WTC11 (cell line): ENCODE results near the gene ANK2. TPM values are rescaled to one million over a fixed set of nuclear protein-coding genes. Genes with fewer than 3 reads are reported as not detected.

ENCODE experiments used
- ATAC-seq: fragments of 200-7000 bp; cut with Tn5 transposase; 2 replicates; pipeline ENCODE4 v1.10.0; 2021; ENCODE audit warnings: mild to moderate bottlenecking, moderate library complexity
- CTCF ChIA-PET: fragments of 300-600 bp; sonication (Branson Sonifier 250); formaldehyde crosslinking; loops from one replicate; lab custom pipeline; 2021; ENCODE audit warnings: antibody characterized with exemption; lab: Charles Lee
- POLR2A ChIA-PET: fragments of 350-600 bp; sonication (Branson Sonifier 250); formaldehyde crosslinking; loops from one replicate; lab custom pipeline; 2021; ENCODE audit warnings: antibody characterized with exemption; lab: Charles Lee
- DNase-seq: peaks from one replicate; pipeline ENCODE4 v3.0.0; 2021; ENCODE audit warnings: low spot score
- H3K27ac Mint-ChIP-seq: 2 replicates; pipeline ENCODE4 v1.8.0; 2021; ENCODE audit warnings: mixed read lengths
- H3K27me3 Mint-ChIP-seq: 2 replicates; pipeline ENCODE4 v1.8.0; 2021; ENCODE audit warnings: low read depth, mild to moderate bottlenecking, moderate library complexity, mixed read lengths
- H3K36me3 Mint-ChIP-seq: 2 replicates; pipeline ENCODE4 v1.8.0; 2021; ENCODE audit warnings: mixed read lengths
- H3K4me1 Mint-ChIP-seq: 2 replicates; pipeline ENCODE4 v1.8.0; 2022; ENCODE audit warnings: mixed read lengths
- H3K4me3 Mint-ChIP-seq: 2 replicates; pipeline ENCODE4 v1.8.0; 2021; ENCODE audit warnings: mild to moderate bottlenecking, moderate library complexity, mixed read lengths
- H3K9me3 Mint-ChIP-seq: 2 replicates; pipeline ENCODE4 v1.8.0; 2021; ENCODE audit warnings: mixed read lengths
- EMX1 ChIP-seq: fragments of 250-450 bp; sonication (Bioruptor Pico); IDR thresholded peaks from 2 replicates; pipeline ENCODE4 v1.8.0; 2021; ENCODE audit warnings: mild to moderate bottlenecking
- ESRRA ChIP-seq: sonication (generic); formaldehyde crosslinking; IDR thresholded peaks from 2 replicates; pipeline ENCODE4 v1.8.1; 2022; ENCODE audit warnings: mild to moderate bottlenecking, missing genetic modification reagents, borderline replicate concordance
- FOXP1 ChIP-seq: sonication (generic); formaldehyde crosslinking; IDR thresholded peaks from 2 replicates; pipeline ENCODE4 v1.8.0; 2022; ENCODE audit warnings: missing genetic modification reagents, mild to moderate bottlenecking, moderate library complexity, borderline replicate concordance
- GABPB1 ChIP-seq: sonication (generic); formaldehyde crosslinking; IDR thresholded peaks from 2 replicates; pipeline ENCODE4 v1.8.1; 2023; ENCODE audit warnings: mild to moderate bottlenecking, missing genetic modification reagents
- GRHL2 ChIP-seq: fragments of 250-450 bp; sonication (Bioruptor Pico); IDR thresholded peaks from 2 replicates; pipeline ENCODE4 v1.8.0; 2022; ENCODE audit warnings: mild to moderate bottlenecking, moderate library complexity; ENCODE audit not compliant: insufficient replicate concordance, severe bottlenecking
- GTF2I ChIP-seq: fragments of 250-450 bp; sonication (Bioruptor Pico); conservative IDR thresholded peaks from 2 replicates; pipeline ENCODE4 v1.4.0; 2021; ENCODE audit warnings: mild to moderate bottlenecking
- NFATC4 ChIP-seq: fragments of 250-450 bp; sonication (Bioruptor Pico); IDR thresholded peaks from 2 replicates; pipeline ENCODE4 v1.9.0; 2021; ENCODE audit warnings: mild to moderate bottlenecking
- NFE2L1 ChIP-seq: sonication (generic); formaldehyde crosslinking; IDR thresholded peaks from 2 replicates; pipeline ENCODE4 v1.8.1; 2023; ENCODE audit warnings: missing genetic modification reagents
- NR1H2 ChIP-seq: sonication (generic); formaldehyde crosslinking; IDR thresholded peaks from 2 replicates; pipeline ENCODE4 v1.9.0; 2021; ENCODE audit warnings: mild to moderate bottlenecking, moderate library complexity, missing genetic modification reagents
- SP1 ChIP-seq: sonication (generic); formaldehyde crosslinking; conservative IDR thresholded peaks from 2 replicates; pipeline ENCODE4 v1.8.1; 2022; ENCODE audit warnings: missing genetic modification reagents
- ZBTB21 ChIP-seq: sonication (generic); formaldehyde crosslinking; IDR thresholded peaks from 2 replicates; pipeline ENCODE4 v1.8.1; 2023; ENCODE audit warnings: mild to moderate bottlenecking, missing genetic modification reagents, borderline replicate concordance
- ZNF121 ChIP-seq: sonication (generic); formaldehyde crosslinking; IDR thresholded peaks from 2 replicates; pipeline ENCODE4 v1.8.0; 2023; ENCODE audit warnings: missing genetic modification reagents
- ZNF138 ChIP-seq: sonication (generic); formaldehyde crosslinking; conservative IDR thresholded peaks from 2 replicates; pipeline ENCODE4 v1.8.1; 2022; ENCODE audit warnings: mild to moderate bottlenecking, moderate library complexity, missing genetic modification reagents
- ZNF263 ChIP-seq: sonication (generic); formaldehyde crosslinking; IDR thresholded peaks from 2 replicates; pipeline ENCODE4 v1.8.1; 2022; ENCODE audit warnings: low read depth, mild to moderate bottlenecking, moderate library complexity, missing genetic modification reagents
- ZNF317 ChIP-seq: sonication (generic); formaldehyde crosslinking; IDR thresholded peaks from 2 replicates; pipeline ENCODE4 v1.8.1; 2023; ENCODE audit warnings: low read depth, mild to moderate bottlenecking, moderate library complexity, missing genetic modification reagents, borderline replicate concordance
- total RNA-seq: library from RNA; stranded (reverse); gene quantifications from 3 replicates; pipeline ENCODE4 v1.2.3, GENCODE V29; 2021
- TF ChIP-seq, protein P1 (sequence below): sonication (generic); formaldehyde crosslinking; IDR thresholded peaks from 2 replicates; pipeline ENCODE4 v1.8.1; 2023; ENCODE audit warnings: mild to moderate bottlenecking, missing genetic modification reagents
- TF ChIP-seq, protein P2 (sequence below): fragments of 200-600 bp; IDR thresholded peaks from 2 replicates; pipeline ENCODE4 v1.8.0; 2022; ENCODE audit warnings: antibody characterized with exemption
- TF ChIP-seq, protein P3 (sequence below): sonication (generic); formaldehyde crosslinking; IDR thresholded peaks from 2 replicates; pipeline ENCODE4 v1.8.1; 2022; ENCODE audit warnings: low read depth, missing genetic modification reagents, borderline replicate concordance
- TF ChIP-seq, protein P4 (sequence below): sonication (generic); formaldehyde crosslinking; IDR thresholded peaks from 2 replicates; pipeline ENCODE4 v1.8.0; 2022; ENCODE audit warnings: mild to moderate bottlenecking, missing genetic modification reagents
- TF ChIP-seq, protein P5 (sequence below): sonication (generic); formaldehyde crosslinking; IDR thresholded peaks from 2 replicates; pipeline ENCODE4 v1.8.1; 2022; ENCODE audit warnings: mild to moderate bottlenecking, moderate library complexity, missing genetic modification reagents
- TF ChIP-seq, protein P6 (sequence below): sonication (generic); formaldehyde crosslinking; IDR thresholded peaks from 2 replicates; pipeline ENCODE4 v1.8.1; 2023; ENCODE audit warnings: mild to moderate bottlenecking, missing genetic modification reagents, borderline replicate concordance

The ANK2 gene
- total RNA-seq, 1 experiment from 2014 or later, result 27.9 TPM

DNA sequence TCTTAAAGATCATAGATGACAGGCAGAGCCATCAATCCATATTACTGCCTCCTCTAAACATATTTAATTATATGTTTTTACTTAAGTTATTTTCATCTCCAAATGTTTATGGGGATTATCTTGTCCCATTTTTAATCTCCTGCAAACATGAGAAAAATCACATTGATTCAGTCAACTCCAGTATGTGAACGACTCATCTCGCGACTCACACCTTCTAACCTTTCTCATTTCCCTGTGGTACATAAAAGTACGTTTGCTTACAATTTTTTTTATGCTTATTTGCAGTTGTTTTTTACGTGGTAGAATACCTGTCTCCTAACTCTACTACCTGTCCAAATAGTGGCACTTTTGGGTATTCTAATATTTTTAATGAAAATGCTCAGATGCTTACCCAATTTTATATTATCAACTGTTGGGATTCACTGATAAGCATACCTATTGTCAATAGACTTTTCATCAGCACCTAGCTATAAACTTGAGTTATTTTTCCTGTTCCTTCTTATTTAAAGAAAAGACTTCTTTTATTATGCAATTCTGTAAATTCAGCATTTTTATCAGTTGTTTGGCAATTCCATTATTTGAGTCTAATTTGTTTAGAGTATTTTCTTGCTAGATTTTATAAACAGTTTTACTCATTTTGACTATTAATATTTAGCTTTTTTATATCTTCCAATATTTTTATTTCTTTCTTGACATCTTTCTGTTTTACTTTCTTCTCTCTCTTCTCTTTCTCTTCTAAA, 276.6 kb downstream of the ANK2 start (continued):
- TF ChIP-seq, protein P1, sequence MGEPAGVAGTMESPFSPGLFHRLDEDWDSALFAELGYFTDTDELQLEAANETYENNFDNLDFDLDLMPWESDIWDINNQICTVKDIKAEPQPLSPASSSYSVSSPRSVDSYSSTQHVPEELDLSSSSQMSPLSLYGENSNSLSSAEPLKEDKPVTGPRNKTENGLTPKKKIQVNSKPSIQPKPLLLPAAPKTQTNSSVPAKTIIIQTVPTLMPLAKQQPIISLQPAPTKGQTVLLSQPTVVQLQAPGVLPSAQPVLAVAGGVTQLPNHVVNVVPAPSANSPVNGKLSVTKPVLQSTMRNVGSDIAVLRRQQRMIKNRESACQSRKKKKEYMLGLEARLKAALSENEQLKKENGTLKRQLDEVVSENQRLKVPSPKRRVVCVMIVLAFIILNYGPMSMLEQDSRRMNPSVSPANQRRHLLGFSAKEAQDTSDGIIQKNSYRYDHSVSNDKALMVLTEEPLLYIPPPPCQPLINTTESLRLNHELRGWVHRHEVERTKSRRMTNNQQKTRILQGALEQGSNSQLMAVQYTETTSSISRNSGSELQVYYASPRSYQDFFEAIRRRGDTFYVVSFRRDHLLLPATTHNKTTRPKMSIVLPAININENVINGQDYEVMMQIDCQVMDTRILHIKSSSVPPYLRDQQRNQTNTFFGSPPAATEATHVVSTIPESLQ (CRISPR knock-in tag), result no peak

DNA sequence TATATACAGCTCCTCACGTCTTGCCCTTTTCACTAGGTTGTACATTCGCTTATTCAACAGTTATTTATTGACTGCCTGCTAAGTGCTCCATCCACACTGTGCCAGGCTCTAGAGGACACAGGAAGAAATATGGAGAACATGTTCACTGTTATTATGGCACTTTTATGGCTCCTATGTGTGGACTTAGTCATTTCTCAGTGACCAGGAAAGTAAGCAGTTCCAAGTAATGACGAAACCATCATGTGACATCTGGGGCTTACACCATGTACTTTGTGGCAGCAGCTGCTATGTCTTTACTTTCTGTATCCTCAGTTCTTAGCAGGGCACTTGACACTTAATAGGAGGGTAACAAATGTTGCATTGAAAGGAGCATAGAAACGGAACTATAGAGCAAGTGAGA, 278.0 kb downstream of the ANK2 start:
- ATAC-seq, result no peak
- peak overlapping the region; percentile 63; the same call in 1 of the 2 replicates for H3K27ac Mint-ChIP-seq
- CTCF ChIA-PET, result no interaction called here

DNA sequence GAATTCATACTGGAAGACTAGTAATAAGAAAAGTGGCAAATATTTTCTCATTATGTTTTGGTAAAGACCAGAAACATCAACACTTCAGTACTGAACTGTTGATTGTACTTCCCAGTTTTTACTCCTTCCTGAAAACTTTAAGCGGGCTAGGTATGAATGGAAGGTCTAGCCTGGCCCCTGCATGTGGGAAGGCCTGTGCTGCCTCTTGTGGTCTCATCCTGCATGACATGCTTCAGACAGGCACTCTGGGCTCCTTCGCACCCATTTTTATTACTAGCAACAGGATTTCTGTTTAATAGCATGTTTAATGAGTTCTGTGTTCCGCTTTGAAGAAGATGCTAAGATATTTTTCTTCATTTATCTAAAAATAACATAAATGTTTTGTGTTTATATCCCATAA, 279.1 kb downstream of the ANK2 start:
- CTCF ChIA-PET, result no interaction called here
- ATAC-seq (peak; percentile 98), DNase-seq (peak; percentile 63)
- no peak for TF ChIP-seq GTF2I (CRISPR knock-in tag)
- TF ChIP-seq, protein P2, sequence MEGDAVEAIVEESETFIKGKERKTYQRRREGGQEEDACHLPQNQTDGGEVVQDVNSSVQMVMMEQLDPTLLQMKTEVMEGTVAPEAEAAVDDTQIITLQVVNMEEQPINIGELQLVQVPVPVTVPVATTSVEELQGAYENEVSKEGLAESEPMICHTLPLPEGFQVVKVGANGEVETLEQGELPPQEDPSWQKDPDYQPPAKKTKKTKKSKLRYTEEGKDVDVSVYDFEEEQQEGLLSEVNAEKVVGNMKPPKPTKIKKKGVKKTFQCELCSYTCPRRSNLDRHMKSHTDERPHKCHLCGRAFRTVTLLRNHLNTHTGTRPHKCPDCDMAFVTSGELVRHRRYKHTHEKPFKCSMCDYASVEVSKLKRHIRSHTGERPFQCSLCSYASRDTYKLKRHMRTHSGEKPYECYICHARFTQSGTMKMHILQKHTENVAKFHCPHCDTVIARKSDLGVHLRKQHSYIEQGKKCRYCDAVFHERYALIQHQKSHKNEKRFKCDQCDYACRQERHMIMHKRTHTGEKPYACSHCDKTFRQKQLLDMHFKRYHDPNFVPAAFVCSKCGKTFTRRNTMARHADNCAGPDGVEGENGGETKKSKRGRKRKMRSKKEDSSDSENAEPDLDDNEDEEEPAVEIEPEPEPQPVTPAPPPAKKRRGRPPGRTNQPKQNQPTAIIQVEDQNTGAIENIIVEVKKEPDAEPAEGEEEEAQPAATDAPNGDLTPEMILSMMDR, result peak; percentile 71
- Mint-ChIP-seq H3K4me1 (peaks cover 17% of the 10 kb centered on the region), H3K9me3 (no peaks in the 10 kb centered on the region), H3K36me3 (no peaks in the 10 kb centered on the region), H3K4me3 (no peak overlapping the region), H3K27ac (no peak overlapping the region), H3K27me3 (no peaks in the 10 kb centered on the region)
- POLR2A ChIA-PET, result no interaction called here

More for the DNA sequence above, 278.0 kb downstream of the ANK2 start:
- TF ChIP-seq NFE2L1 (CRISPR knock-in tag) (no peak), ZNF317 (CRISPR knock-in tag) (no peak), SP1 (CRISPR knock-in tag) (no peak), GRHL2 (CRISPR knock-in tag) (no peak), ZNF263 (CRISPR knock-in tag) (no peak), NR1H2 (CRISPR knock-in tag) (no peak), ZBTB21 (no peak), NFATC4 (no peak), ZNF138 (CRISPR knock-in tag) (no peak), FOXP1 (CRISPR knock-in tag) (no peak), ZNF121 (CRISPR knock-in tag) (no peak), EMX1 (CRISPR knock-in tag) (no peak), GABPB1 (CRISPR knock-in tag) (no peak), ESRRA (CRISPR knock-in tag) (no peak)
- TF ChIP-seq, protein P3, sequence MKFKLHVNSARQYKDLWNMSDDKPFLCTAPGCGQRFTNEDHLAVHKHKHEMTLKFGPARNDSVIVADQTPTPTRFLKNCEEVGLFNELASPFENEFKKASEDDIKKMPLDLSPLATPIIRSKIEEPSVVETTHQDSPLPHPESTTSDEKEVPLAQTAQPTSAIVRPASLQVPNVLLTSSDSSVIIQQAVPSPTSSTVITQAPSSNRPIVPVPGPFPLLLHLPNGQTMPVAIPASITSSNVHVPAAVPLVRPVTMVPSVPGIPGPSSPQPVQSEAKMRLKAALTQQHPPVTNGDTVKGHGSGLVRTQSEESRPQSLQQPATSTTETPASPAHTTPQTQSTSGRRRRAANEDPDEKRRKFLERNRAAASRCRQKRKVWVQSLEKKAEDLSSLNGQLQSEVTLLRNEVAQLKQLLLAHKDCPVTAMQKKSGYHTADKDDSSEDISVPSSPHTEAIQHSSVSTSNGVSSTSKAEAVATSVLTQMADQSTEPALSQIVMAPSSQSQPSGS (CRISPR knock-in tag), result no peak
- TF ChIP-seq, protein P4, sequence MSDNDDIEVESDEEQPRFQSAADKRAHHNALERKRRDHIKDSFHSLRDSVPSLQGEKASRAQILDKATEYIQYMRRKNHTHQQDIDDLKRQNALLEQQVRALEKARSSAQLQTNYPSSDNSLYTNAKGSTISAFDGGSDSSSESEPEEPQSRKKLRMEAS (CRISPR knock-in tag), result no peak
- TF ChIP-seq, protein P5, sequence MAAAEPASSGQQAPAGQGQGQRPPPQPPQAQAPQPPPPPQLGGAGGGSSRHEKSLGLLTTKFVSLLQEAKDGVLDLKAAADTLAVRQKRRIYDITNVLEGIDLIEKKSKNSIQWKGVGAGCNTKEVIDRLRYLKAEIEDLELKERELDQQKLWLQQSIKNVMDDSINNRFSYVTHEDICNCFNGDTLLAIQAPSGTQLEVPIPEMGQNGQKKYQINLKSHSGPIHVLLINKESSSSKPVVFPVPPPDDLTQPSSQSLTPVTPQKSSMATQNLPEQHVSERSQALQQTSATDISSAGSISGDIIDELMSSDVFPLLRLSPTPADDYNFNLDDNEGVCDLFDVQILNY, result no peak
- TF ChIP-seq, protein P6, sequence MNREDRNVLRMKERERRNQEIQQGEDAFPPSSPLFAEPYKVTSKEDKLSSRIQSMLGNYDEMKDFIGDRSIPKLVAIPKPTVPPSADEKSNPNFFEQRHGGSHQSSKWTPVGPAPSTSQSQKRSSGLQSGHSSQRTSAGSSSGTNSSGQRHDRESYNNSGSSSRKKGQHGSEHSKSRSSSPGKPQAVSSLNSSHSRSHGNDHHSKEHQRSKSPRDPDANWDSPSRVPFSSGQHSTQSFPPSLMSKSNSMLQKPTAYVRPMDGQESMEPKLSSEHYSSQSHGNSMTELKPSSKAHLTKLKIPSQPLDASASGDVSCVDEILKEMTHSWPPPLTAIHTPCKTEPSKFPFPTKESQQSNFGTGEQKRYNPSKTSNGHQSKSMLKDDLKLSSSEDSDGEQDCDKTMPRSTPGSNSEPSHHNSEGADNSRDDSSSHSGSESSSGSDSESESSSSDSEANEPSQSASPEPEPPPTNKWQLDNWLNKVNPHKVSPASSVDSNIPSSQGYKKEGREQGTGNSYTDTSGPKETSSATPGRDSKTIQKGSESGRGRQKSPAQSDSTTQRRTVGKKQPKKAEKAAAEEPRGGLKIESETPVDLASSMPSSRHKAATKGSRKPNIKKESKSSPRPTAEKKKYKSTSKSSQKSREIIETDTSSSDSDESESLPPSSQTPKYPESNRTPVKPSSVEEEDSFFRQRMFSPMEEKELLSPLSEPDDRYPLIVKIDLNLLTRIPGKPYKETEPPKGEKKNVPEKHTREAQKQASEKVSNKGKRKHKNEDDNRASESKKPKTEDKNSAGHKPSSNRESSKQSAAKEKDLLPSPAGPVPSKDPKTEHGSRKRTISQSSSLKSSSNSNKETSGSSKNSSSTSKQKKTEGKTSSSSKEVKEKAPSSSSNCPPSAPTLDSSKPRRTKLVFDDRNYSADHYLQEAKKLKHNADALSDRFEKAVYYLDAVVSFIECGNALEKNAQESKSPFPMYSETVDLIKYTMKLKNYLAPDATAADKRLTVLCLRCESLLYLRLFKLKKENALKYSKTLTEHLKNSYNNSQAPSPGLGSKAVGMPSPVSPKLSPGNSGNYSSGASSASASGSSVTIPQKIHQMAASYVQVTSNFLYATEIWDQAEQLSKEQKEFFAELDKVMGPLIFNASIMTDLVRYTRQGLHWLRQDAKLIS (CRISPR knock-in tag), result no peak
- TF ChIP-seq, all 79 proteins: peak for 0
- Mint-ChIP-seq H3K27me3 (no peaks in the 10 kb centered on the region), H3K4me1 (peaks cover 17% of the 10 kb centered on the region), H3K36me3 (no peaks in the 10 kb centered on the region), H3K4me3 (no peak overlapping the region), H3K9me3 (no peaks in the 10 kb centered on the region)
- no peak for DNase-seq
- POLR2A ChIA-PET, result interaction anchor here (0.8 kb wide), 1 partner anchor 56 kb away, joined by 3 read pairs; no protein-coding TSS in a partner anchor
